ENCODE data around the gene MICALL2.

MICALL2 gene

GRCh38 chr7:1492640-1493039 is 33.4 kb upstream of the MICALL2 start:
- no peak for DNase-seq

DNA sequence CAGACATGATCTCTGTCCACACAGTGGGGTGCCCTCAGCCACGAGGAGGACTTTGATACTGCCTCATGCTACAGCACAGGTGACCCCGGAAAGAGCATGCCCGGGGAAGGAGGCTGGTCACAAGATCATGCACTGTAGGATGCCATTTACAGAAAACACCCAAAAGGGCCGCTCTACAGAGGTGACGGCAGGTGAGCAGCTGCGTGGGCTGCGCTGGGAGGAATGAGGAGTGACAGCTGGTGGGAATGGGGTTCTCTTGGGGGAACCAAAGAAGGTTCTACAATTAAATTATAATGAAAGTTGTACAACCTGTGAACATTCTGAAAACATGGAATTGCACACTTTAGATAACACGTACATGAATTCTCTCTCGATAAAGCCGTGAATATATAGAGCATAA is 33.0 kb upstream of the MICALL2 start:
- DNase-seq, result no peak

GRCh38 chr7:1490837-1491236 is 31.6 kb upstream of the MICALL2 start:
- DNase-seq, result no peak

DNA sequence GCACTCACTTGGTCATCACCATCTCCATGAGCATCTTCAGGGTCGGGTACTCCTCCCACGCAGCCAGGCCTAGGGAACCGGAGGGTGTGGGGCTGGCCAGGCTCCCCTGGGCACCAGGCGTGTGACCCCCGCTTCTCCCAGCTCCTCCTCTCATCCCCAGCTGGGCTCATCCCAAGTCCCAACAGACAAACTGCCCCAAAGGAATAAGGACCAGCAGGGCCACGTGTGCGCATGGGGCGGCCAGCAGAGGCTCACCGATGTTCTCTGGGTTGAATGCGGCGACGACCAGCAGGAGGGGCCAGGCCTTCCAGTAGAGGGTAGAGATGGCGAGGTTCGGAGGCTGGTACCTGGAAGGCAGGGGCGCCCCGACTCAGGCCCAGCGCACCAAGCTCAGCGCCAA is 30.1 kb upstream of the MICALL2 start:
- no peak for DNase-seq

DNA sequence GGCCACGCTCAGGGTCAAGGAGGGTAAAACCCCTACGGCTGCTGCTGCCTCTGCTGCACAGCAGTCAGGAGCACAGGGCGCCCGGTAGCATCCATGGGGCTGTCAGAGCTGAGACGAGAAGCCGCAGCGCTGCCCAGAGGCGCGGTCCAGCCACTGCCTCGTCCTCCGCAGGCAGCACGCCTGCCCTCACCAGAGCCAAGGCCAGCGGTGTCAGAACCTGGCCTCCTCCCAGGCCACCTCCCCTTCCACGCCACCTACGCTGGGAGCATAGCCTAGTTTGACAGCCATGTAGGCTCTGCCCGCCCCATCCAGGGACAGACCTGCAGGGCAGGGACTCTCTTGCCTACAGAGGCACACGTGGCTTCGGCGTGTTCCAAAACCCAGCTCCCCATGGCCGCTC is 28.7 kb upstream of the MICALL2 start:
- no peak for DNase-seq

GRCh38 chr7:1487466-1487865 is 28.2 kb upstream of the MICALL2 start:
- no peak for DNase-seq

DNA sequence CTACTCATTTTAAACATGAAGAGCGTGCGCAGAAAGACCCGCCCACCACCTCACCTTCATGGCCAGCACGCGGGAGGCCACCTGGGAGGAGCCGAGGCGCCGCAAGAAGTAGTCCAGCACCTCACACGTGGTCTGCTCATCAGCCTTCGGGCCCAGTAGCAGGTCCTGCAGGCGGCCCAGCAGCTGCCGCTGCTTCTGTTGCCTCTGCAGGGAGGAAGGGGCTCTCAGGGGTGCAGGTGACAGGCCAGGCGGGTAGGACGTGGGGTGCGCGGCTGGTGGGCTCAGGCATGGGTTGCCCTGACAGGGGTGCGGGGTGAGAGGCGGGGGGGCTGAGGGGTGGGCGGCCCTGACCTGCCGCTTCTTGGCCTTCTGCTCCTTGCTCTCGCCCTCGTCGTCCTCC is 27.3 kb upstream of the MICALL2 start:
- DNase-seq, result no peak

GRCh38 chr7:1485156-1485555 is 25.9 kb upstream of the MICALL2 start:
- no peak for DNase-seq

DNA sequence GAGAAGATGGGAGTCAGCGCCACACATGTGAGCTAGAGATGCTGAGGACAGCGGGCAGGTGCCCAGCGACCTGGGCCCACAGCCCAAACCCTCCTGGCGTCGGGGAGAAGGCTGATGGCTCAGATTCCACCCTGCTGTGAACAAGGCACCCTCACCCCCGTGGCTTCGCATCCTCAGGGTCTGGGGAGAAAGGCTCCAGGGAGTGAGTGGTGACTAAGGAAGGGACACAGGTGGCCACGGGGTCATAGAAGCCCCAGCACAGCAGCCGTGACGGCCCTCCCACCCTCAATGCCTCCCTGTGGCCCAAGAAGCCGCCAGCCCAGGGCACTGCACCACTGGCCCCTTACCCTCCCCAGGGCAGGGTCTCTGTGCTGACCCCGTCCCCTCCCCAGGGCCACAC is 25.3 kb upstream of the MICALL2 start:
- DNase-seq, result no peak

GRCh38 chr7:1483536-1484505 is 24.6 kb upstream of the MICALL2 start:
- no peak for DNase-seq

DNA sequence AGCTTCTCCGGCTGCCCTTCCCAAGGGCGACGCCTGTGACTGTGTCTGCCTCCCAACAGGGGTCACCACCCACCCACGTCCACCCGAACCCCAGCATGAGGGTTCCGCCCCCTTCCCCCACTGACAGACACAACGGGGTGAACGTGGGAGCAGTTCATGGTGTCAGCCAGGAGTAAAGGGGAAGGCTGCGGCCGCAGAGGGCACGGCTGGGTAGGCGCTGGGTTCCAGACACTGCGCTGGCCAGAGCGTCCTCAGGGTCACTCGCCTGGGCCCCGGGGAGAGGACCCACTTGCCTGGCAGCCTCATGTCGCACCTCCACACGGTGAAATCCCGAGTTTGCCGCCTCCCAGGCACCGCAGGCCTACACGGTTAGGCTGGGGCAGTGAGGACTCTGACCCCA is 23.8 kb upstream of the MICALL2 start:
- no peak for DNase-seq

DNA sequence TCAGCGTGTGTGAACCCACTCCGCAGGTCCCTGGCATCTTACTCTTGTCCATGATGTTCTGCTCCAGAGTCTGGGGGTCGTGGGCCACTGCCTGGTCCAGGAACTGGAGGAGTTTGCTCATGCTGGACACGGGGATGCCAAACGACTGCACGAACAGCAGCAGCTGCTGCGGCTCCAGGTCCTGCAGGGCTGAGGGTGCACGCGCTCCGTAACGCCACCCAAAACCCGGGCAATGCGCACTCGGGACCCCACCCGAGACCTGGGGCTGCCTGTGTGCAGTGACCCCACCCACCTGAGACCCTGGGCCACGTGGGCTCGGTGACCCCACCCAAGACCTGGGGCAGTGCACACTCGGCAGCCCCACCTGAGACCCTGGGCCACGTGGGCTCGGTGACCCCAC is 22.0 kb upstream of the MICALL2 start:
- no peak for DNase-seq

- DNase-seq, result no peak
Observed at GRCh38 chr7:1480670-1481069, 21.4 kb upstream of the MICALL2 start.

GRCh38 chr7:1479287-1479686 is 20.0 kb upstream of the MICALL2 start:
- DNase-seq, result no peak

- no peak for DNase-seq
Observed at GRCh38 chr7:1478480-1478879, 19.2 kb upstream of the MICALL2 start.

- no peak for DNase-seq
Observed at GRCh38 chr7:1476859-1477258, 17.6 kb upstream of the MICALL2 start.

- no peak for DNase-seq
Observed at GRCh38 chr7:1475991-1476390, 16.7 kb upstream of the MICALL2 start.

- DNase-seq, result no peak
Observed at GRCh38 chr7:1475393-1475792, 16.1 kb upstream of the MICALL2 start.

GRCh38 chr7:1474736-1475135 is 15.5 kb upstream of the MICALL2 start:
- DNase-seq, result no peak

GRCh38 chr7:1473864-1474512 is 14.7 kb upstream of the MICALL2 start:
- DNase-seq, result peak; percentile 87

DNA sequence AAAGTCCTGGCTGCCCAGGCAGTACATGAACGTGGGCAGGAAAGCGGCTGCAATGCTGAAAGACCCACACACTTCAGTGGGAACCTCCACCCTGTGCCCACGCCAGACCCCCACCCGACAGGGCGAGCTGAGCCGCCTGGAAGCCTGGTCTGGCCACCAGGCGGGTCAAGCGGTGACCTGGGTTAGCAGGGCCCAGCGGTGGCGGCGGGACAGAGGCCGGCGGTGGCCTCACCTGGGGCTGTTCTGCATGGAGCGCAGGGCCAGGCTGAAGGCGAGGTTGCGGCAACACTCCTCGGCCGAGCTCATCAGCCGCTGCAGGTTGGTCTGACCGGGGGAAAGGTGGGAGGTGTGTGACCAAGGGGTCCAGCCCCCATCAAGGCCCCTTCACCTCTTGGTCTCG is 11.6 kb upstream of the MICALL2 start:
- DNase-seq, result no peak

GRCh38 chr7:1468643-1469298 is 9.5 kb upstream of the MICALL2 start:
- DNase-seq, result no peak

DNA sequence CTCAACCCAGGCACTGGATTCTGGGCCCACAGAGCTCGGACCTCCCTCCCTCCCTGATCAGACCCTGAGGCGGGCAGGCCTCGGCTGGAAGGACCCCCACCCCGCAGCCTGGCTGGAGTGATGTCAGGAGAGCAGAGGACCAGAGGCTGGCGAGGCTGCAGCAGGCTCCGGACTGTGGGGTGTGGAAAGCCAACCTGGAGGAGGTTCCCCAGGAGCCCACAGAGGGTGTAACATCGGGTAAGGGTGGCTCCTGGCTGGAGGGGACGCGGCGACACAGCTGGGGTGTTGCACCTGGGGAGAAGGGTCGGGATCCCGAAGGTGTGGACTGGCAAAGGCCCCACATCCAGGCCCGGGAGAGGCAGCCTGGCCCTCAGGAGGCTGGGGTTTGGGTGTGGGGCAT is 8.9 kb upstream of the MICALL2 start:
- no peak for DNase-seq
